ENCODE measurements around the gene RGS10. TPM values are rescaled to one million over a fixed set of nuclear protein-coding genes. Genes with fewer than 3 reads are reported as not detected.

Gene RGS10
- total and polyA plus RNA-seq, 9 of the 15 experiments (the other 6 are each of a cell fraction or from before 2014, with no cell fraction given): 31.9 to 123 (median 62.1) TPM

DNA sequence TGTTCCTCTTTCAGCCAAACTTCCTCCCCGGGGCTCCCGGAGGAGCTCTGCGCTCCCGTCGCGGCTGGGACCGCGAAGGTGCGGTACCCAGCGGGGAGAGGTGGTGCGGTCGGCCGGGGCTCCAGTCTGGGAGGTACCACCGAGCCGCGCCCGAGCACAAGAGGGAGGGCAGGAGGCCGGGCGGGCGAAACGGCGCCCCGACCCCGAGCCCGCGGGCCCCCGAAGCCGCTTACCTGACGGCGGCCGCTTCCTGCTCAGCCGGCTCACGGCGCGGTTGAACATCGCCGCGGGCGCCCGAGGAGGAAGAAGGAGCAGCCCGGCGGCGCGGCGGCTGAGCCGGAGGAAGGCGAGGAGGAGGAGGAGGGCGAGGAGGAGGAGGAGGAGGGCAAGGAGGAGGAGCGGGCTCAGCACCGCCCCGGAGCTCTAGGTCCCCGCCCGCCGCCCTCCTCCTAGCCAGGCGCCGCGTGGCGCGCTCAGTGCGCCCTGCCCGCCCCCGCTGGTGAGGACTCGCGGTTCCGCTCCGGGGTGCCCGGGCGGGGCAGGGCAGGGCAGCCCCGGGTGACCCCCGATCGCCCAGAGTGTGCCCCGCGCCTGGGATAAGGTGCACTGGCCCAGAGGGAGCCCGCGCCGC lies at the start of gene RGS10 (continued):
- TF ChIP-seq NR2C1 (IDR thresholded peaks at IDR 0.05) (no peak), NR2C1 (tag; IDR thresholded peaks at IDR 0.05) (no peak), SRSF1 (IDR thresholded peaks at IDR 0.05; ENCODE audit: low read depth, low read length) (no peak), MEIS2 (IDR thresholded peaks at IDR 0.05; ENCODE audit: partially characterized antibody) (no peak), YY1 (IDR thresholded peaks at IDR 0.05; ENCODE audit: borderline replicate concordance in 1 of 3, control insufficient read depth in 1 of 3, extremely low read depth in 1 of 3, insufficient read depth in 3 of 3, insufficient read length in 1 of 3, insufficient replicate concordance in 2 of 3, low read depth in 1 of 3, low read length in 2 of 3) (peak in 1 of 3 experiments; percentile 30), LEF1 (IDR thresholded peaks at IDR 0.05) (no peak), ZNF444 (CRISPR knock-in tag; IDR thresholded peaks at IDR 0.05) (no peak), HCFC1 (IDR thresholded peaks at IDR 0.05; ENCODE audit: low read depth, low read length) (no peak), SMARCA4 (IDR thresholded peaks at IDR 0.05) (no peak), RFX5 (IDR thresholded peaks at IDR 0.05; ENCODE audit: low read depth, low read length) (no peak), POLR2A (conservative IDR thresholded peaks at IDR 0.05) (peak; percentile 75), E2F5 (CRISPR knock-in tag; IDR thresholded peaks at IDR 0.05) (no peak), PATZ1 (CRISPR knock-in tag; IDR thresholded peaks at IDR 0.05; ENCODE audit: borderline replicate concordance) (no peak), ZBTB11 (CRISPR knock-in tag; IDR thresholded peaks at IDR 0.05) (no peak), E4F1 (CRISPR knock-in tag; IDR thresholded peaks at IDR 0.05; ENCODE audit: borderline replicate concordance) (no peak), THAP12 (CRISPR knock-in tag; IDR thresholded peaks at IDR 0.05) (0 out of 2 replicates have a peak, but pooled peaks have one; percentile 11)
